ENCODE results near the gene C11orf24. TPM values are rescaled to one million over a fixed set of nuclear protein-coding genes. Genes with fewer than 3 reads are reported as not detected.

Gene C11orf24
- total RNA-seq (2021; fragmentation: NEBNext Ultra II Directional; extraction: Animal tissue kit (Norgen Biotek cat#: 25700)) (45.3 and 45.4 TPM in 2 replicates), polyA plus RNA-seq (2011; rRNA removed) (51.7 and 63.5 TPM in 2 replicates), polyA minus RNA-seq (2011; rRNA and poly(A)+ RNA removed) (18.7 and 23.8 TPM in 2 replicates)
- 41.2 TPM for polyA plus RNA-seq (2011; cell fraction: cytosol; rRNA removed)
- polyA plus RNA-seq (2011; cell fraction: nucleus; rRNA removed) = 46.1 TPM
- polyA plus RNA-seq (2012, experiment 1 of 2) = 31.5 to 47.3 TPM (median 39.6 TPM) in 4 replicates
- polyA plus RNA-seq (2012, experiment 2 of 2) = 35.9 TPM
- polyA plus RNA-seq (2013, experiment 1 of 2) = 70.2 TPM
- 79.0 TPM for polyA plus RNA-seq (2013, experiment 2 of 2)
- 33.8 TPM for polyA minus RNA-seq (2011; cell fraction: cytosol; rRNA and poly(A)+ RNA removed)
- 28.2 TPM for polyA minus RNA-seq (2011; cell fraction: nucleus; rRNA and poly(A)+ RNA removed)
- long read RNA-seq, experiment 1, transcript C11orf24-201 (4 exons, 2,063 nt) = major isoform, 19 of 53 reads
- long read RNA-seq, experiment 1, partial matches to known transcripts = 26 of 53 reads
- long read RNA-seq, experiment 1, other reads (novel, unspliced or antisense) = 7 of 53 reads
- long read RNA-seq, experiment 2, transcript C11orf24-201 (4 exons, 2,063 nt) = major isoform, 5 of 10 reads
- long read RNA-seq, experiment 2, partial matches to known transcripts = 1 of 10 reads
- long read RNA-seq, experiment 2, other reads (novel, unspliced or antisense) = 1 of 10 reads

DNA sequence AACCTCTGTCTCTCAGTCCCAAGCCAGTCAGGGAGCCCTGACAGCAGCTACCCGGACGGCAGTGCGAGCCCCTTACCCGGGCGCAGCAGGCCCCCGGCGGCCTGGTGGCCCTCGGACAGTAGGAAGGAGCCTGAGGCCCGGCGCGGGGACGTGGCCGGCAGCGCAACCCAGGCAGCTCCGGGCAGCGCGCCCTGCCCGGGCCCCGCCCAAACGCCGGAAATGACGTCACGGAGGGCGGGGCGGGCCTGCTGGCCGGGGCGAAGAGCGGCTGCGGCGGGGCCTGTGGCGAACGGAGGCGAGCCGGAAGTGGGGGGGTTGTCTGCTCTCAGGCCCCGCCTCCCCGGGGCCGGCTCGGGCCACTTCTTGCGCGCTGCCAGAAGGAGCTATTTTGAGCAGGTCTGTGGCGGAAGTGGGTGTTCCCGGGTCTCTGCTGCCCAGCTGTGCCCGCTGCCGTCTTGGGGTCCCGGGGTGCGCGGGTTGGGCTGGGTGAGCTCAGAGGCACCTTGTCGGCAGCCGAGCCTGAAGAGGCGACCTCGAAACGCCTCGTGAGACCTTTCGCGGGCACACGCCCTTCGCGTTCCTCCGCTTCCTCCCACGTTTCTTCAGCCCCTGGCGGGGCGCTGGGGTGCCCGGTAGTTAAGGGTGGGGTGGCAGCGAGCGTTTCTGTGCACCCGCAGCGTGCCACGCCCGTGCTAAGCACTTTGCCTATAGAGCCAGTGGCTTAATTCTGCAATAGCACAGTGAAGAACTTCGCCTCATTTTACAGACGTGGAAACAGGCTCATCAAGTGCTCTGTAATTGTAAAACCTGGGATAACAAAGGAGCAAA, at the start of gene C11orf24:
Gene C11orf24, minus strand, starts transcription at position 193 of the 828 bp plus-strand sequence. CDS start 8,206 bp downstream, outside the sequence.
- peaks cover 0 to 21% of the 10 kb centered on the region in 2 experiments; a peak in 3 of 4 replicates for H3K79me2 ChIP-seq (ENCODE audit: control insufficient read depth in 1 of 2, insufficient read depth in 2 of 2, low read length in 2 of 2)
- no peak for FAIRE-seq
- TF ChIP-seq KDM4A (IDR thresholded peaks at IDR 0.05; ENCODE audit: low read depth, low read length, severe bottlenecking) (peak; percentile 77), POLR2AphosphoS5 (IDR thresholded peaks at IDR 0.05; ENCODE audit: low read depth, low read length) (peak; percentile 72; the same call in 1 of the 2 replicates), HDAC2 (IDR thresholded peaks at IDR 0.05; ENCODE audit: borderline replicate concordance in 1 of 2, low read depth in 2 of 2, low read length in 2 of 2) (peak; percentile 35 to 49; a peak in 2 of 4 replicates), ZNF274 (IDR thresholded peaks at IDR 0.05; ENCODE audit: borderline replicate concordance, extremely low read depth, low read length) (no peak)
- TF ChIP-seq, protein P1, sequence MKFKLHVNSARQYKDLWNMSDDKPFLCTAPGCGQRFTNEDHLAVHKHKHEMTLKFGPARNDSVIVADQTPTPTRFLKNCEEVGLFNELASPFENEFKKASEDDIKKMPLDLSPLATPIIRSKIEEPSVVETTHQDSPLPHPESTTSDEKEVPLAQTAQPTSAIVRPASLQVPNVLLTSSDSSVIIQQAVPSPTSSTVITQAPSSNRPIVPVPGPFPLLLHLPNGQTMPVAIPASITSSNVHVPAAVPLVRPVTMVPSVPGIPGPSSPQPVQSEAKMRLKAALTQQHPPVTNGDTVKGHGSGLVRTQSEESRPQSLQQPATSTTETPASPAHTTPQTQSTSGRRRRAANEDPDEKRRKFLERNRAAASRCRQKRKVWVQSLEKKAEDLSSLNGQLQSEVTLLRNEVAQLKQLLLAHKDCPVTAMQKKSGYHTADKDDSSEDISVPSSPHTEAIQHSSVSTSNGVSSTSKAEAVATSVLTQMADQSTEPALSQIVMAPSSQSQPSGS (IDR thresholded peaks at IDR 0.05; ENCODE audit: low read length) = no peak

More for the DNA sequence above, at the start of gene C11orf24:
- Histone ChIP-seq H3K9me3 (ENCODE audit: insufficient read depth in 2 of 2, low read depth in 1 of 2, low read length in 1 of 2) (no peaks in the 10 kb centered on the region), H2BK20ac (ENCODE audit: low read length) (no peak within 1 kb of the TSS), H2BK12ac (ENCODE audit: low read depth, low read length) (no peak within 1 kb of the TSS; the same call in 1 of the 2 replicates), H2BK5ac (ENCODE audit: low read depth, low read length) (peak within 1 kb of the TSS; percentile 92), H3K4me1 (replicated peaks in 1 of 4; ENCODE audit: control insufficient read depth in 3 of 4, insufficient read depth in 4 of 4, low read length in 3 of 4) (peaks cover 0 to 5% (median 1%) of the 10 kb centered on the region in 4 experiments; a peak in 4 of 7 replicates), H2AK5ac (ENCODE audit: low read depth, low read length) (0 out of 2 replicates have a peak within 1 kb of the TSS, but pooled peaks have one; percentile 43), H3K23me2 (ENCODE audit: low read depth, low read length) (peaks cover 4% of the 10 kb centered on the region; the same call in 1 of the 2 replicates), H3K56ac (replicated peaks; ENCODE audit: insufficient read length, low read depth, low read length) (peak within 1 kb of the TSS; percentile 74), H2BK15ac (ENCODE audit: low read length) (peak within 1 kb of the TSS; percentile 76; the same call in 1 of the 2 replicates), H4K91ac (replicated peaks; ENCODE audit: insufficient read length, low read length) (peak within 1 kb of the TSS; percentile 95), H3K36me3 (ENCODE audit: control insufficient read depth in 2 of 4, insufficient read depth in 4 of 4, low read length in 3 of 4) (peaks cover 3 to 10% (median 7%) of the 10 kb centered on the region in 4 experiments; a peak in 7 of 8 replicates), H2BK120ac (replicated peaks; ENCODE audit: low read depth, low read length) (no peak within 1 kb of the TSS), H4K8ac (ENCODE audit: extremely low read depth, insufficient read depth, low read length) (peak within 1 kb of the TSS; percentile 97), H3K23ac (ENCODE audit: insufficient read length) (no peak within 1 kb of the TSS), H4K20me1 (replicated peaks in 1 of 2; ENCODE audit: control insufficient read depth in 1 of 2, insufficient read depth in 2 of 2, low read length in 2 of 2) (peaks cover 0 to 4% of the 10 kb centered on the region in 2 experiments), H3K27me3 (replicated peaks in 1 of 4; ENCODE audit: control insufficient read depth in 3 of 4, extremely low read depth in 1 of 4, insufficient read depth in 3 of 4, low read length in 3 of 4) (no peaks in the 10 kb centered on the region), H3K4ac (replicated peaks; ENCODE audit: insufficient read length, low read depth, low read length) (peak within 1 kb of the TSS; percentile 2), H3K27ac (ENCODE audit: low read depth, low read length) (peak within 1 kb of the TSS; percentile 86), H3K14ac (ENCODE audit: insufficient read length) (no peak within 1 kb of the TSS), H3K4me2 (ENCODE audit: insufficient read depth in 1 of 2, low read depth in 2 of 2, low read length in 2 of 2) (peak within 1 kb of the TSS; percentile 40 to 94), H3K79me1 (ENCODE audit: low read depth, low read length) (peaks cover 12% of the 10 kb centered on the region), H2AFZ (ENCODE audit: low read length) (peak within 1 kb of the TSS; percentile 47; the same call in 1 of the 2 replicates), H4K5ac (ENCODE audit: insufficient read length, low read depth, low read length) (peak within 1 kb of the TSS; percentile 99), H3K9ac (replicated peaks in 1 of 4; ENCODE audit: extremely low read depth in 1 of 4, low read depth in 3 of 4, low read length in 3 of 4) (peak within 1 kb of the TSS; percentile 79 to 89 (median 86)), H3K4me3 (ENCODE audit: extremely low read depth in 1 of 4, insufficient read depth in 2 of 4, low read depth in 3 of 4, low read length in 4 of 4) (peak within 1 kb of the TSS; percentile 85 to 99 (median 96)), H3K18ac (ENCODE audit: extremely low read depth, low read length) (peak within 1 kb of the TSS; percentile 91)
- WGBS, 2 experiments (ENCODE audit: extremely low coverage in 1 of 2, insufficient coverage in 1 of 2, insufficient read length in 1 of 2, insufficient replicate concordance in 2 of 2, low coverage in 1 of 2, low lambda C conversion rate in 2 of 2, missing lambda C conversion rate in 1 of 2) = 1% methylated on average over 27 of the region's 71 CpGs; no CpG with 5 or more reads in 1 of the 2 experiments
- ChIA-PET POLR2A (ENCODE audit: partially characterized antibody) (interaction anchor here (0.7 to 3.4 kb wide), 20 partner anchors 8 to 585 kb away, joined by 3 to 22 read pairs (median 4); partner anchors contain the start of gene PPP6R3), CTCF (ENCODE audit: partially characterized antibody) (interaction anchor here (0.6 to 5.6 kb wide), 6 partner anchors 14 to 1909 kb away, joined by 3 to 49 read pairs (median 5); no protein-coding TSS in a partner anchor)
- DNase-seq (ENCODE audit: low read depth in 1 of 2, low spot score in 2 of 2) = peak; percentile 77 to 95
